ENCODE data around the gene COX6A1. TPM values are rescaled to one million over a fixed set of nuclear protein-coding genes. Genes with fewer than 3 reads are reported as not detected.

The COX6A1 gene
- total RNA-seq (2014; rRNA removed; shearing (Covaris generic)) = 529 and 935 TPM in 2 replicates

DNA sequence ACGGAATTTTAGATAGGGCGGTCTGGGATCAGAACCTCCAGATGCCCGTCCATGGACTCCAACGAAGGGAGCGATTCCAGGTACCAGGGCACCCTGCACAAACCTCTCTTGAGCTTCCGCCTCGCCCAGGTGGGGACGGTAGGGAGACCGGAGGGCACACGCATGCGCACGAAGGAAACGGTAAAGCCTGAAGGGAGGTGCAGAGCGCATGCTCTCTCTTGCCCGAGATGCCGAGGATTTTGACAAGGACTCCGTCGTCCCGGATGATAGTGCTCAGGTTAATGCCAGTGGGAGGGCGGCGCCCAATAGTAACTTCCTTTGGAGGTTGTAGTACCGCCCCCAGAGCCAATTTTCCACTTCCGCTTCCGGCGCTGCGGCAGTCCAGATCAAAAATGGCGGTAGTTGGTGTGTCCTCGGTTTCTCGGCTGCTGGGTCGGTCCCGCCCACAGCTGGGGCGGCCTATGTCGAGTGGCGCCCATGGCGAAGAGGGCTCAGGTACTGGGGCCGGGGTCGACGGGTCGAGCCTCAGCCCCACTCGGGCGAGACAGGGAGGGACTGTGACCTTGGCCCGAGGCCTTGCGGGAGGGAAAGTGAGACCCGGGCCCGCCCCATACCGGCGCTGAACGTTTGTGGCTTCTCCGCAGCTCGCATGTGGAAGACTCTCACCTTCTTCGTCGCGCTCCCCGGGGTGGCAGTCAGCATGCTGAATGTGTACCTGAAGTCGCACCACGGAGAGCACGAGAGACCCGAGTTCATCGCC, at the start of gene COX6A1:
COX6A1 (plus strand) TSS at position 379 of the 760 bp plus-strand sequence; CDS start at position 393, 14 bp downstream.
- H3K9me3 ChIP-seq (replicated peaks) = no peaks in the 10 kb centered on the region
- no peaks in the 10 kb centered on the region for H3K27me3 ChIP-seq (replicated peaks)
- H3K4me1 ChIP-seq (replicated peaks) = peaks cover 5% of the 10 kb centered on the region
- H3K4me3 ChIP-seq = peak within 1 kb of the TSS; percentile 84
- DNase-seq (ENCODE audit: low read depth in 1 of 2, low spot score in 2 of 2) = peak; percentile 83 to 97
- H3K27ac ChIP-seq = no peak within 1 kb of the TSS
- H3K36me3 ChIP-seq = peaks cover 34% of the 10 kb centered on the region

- Histone ChIP-seq H3K36me3 (no peaks in the 10 kb centered on the region), H3K27me3 (replicated peaks) (peaks cover 6% of the 10 kb centered on the region; the same call in 1 of the 2 replicates), H3K4me3 (no peak overlapping the region), H3K9me3 (replicated peaks) (no peaks in the 10 kb centered on the region), H3K27ac (no peak overlapping the region), H3K4me1 (replicated peaks) (no peaks in the 10 kb centered on the region)
- DNase-seq (ENCODE audit: low read depth in 1 of 2, low spot score in 2 of 2) = no peak
Observed at GRCh38 chr12:120388691-120389481, 49.0 kb upstream of the COX6A1 start.

- Histone ChIP-seq H3K4me3 (no peak overlapping the region), H3K27me3 (replicated peaks) (peaks cover 6% of the 10 kb centered on the region), H3K27ac (no peak overlapping the region), H3K4me1 (replicated peaks) (no peaks in the 10 kb centered on the region), H3K36me3 (no peaks in the 10 kb centered on the region), H3K9me3 (replicated peaks) (no peaks in the 10 kb centered on the region)
- DNase-seq (ENCODE audit: low read depth in 1 of 2, low spot score in 2 of 2) = no peak
Observed at GRCh38 chr12:120390540-120391120, 47.3 kb upstream of the COX6A1 start.

GRCh38 chr12:120394483-120395367, 43.2 kb upstream of the COX6A1 start:
- Histone ChIP-seq H3K27me3 (replicated peaks) (peaks cover 17% of the 10 kb centered on the region), H3K36me3 (no peaks in the 10 kb centered on the region), H3K9me3 (replicated peaks) (no peaks in the 10 kb centered on the region), H3K4me3 (no peak overlapping the region), H3K27ac (no peak overlapping the region), H3K4me1 (replicated peaks) (no peaks in the 10 kb centered on the region)
- no peak for DNase-seq (ENCODE audit: low read depth in 1 of 2, low spot score in 2 of 2)

DNA sequence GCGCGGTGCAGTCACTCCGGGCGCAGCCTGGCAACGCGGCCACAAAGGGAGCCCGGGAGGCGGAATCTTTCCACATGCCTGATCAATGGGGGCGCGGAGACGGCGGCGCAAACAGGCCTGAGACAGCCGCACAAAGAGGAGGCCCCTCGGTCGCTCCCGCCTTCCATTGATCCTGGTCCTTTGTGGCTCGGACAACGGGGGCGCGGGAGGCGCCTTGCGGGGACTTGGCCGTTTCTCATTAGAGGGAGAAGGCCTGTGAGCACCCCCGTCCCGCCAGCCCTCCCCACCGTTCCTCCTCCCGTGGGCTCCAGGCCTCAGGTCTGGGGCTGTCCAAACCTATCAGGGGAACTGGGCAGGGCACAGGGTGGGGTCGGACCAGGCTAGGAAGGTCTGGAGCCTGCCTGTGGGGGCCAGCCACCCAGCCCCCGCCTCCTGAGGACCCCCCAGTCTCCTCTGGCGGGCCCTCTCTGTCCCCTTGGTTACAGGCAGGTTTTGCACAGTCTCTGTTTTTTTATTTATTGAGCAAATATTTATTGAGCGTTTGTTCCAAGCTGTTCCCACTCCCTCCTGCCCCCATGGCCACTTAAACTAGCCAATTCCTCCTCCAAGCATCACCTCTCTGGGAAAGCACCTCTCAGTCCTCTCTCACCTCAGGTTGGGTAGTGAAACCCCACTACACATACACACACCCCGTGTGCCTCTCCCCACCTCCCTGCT, 39.9 kb upstream of the COX6A1 start:
- no peak for DNase-seq (ENCODE audit: low read depth in 1 of 2, low spot score in 2 of 2)
- H3K36me3 ChIP-seq = no peaks in the 10 kb centered on the region
- no peaks in the 10 kb centered on the region for H3K4me1 ChIP-seq (replicated peaks)
- no peaks in the 10 kb centered on the region for H3K9me3 ChIP-seq (replicated peaks)
- H3K27ac ChIP-seq = no peak overlapping the region
- H3K4me3 ChIP-seq = no peak overlapping the region
- H3K27me3 ChIP-seq (replicated peaks) = peaks cover 14% of the 10 kb centered on the region

DNA sequence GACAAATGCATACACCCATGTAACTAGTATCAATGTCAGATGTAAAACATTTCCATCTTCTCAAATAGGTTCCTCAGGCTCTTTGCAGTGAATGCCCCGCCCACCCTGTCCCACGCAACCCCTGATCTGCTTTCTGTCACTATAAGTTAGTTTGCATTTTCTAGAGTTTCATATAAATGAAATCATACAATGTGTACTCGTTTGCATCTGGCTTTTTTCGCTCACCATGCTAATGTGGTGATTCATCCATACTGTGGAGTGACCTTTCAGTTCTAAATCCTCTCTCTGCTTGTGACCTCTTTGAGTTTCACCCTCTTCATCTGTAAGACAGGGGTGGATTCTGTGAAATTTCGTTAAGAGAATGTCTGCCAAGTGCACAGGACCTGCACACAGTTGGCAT, 38.4 kb upstream of the COX6A1 start:
- H3K36me3 ChIP-seq = no peaks in the 10 kb centered on the region
- no peaks in the 10 kb centered on the region for H3K4me1 ChIP-seq (replicated peaks)
- no peak for DNase-seq (ENCODE audit: low read depth in 1 of 2, low spot score in 2 of 2)
- no peak overlapping the region for H3K4me3 ChIP-seq
- H3K27ac ChIP-seq = no peak overlapping the region
- no peaks in the 10 kb centered on the region for H3K9me3 ChIP-seq (replicated peaks)
- H3K27me3 ChIP-seq (replicated peaks) = peaks cover 14% of the 10 kb centered on the region

DNA sequence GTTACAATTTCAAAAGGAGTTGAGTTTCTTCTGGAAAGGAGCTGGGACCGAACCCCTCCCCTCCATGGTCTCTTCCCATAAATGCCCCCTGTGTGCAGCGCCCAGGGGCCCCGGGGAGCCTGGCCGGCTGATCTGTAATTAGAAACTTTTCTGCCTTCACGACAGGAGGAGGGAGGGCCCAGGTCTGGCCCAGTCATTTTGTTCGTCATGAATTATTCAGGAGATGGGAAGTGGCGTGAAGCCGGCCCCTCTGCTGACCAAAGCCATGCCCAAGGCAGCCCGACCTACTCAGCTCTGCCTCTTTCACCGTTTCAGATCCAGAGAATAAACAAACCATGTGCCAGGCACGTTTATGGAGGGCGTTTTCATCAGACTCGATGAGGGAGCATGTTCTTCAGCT, 35.7 kb upstream of the COX6A1 start:
- Histone ChIP-seq H3K4me3 (no peak overlapping the region), H3K27me3 (replicated peaks) (peaks cover under 1% of the 10 kb centered on the region; the same call in 1 of the 2 replicates), H3K9me3 (replicated peaks) (no peaks in the 10 kb centered on the region), H3K27ac (no peak overlapping the region), H3K36me3 (no peaks in the 10 kb centered on the region), H3K4me1 (replicated peaks) (no peaks in the 10 kb centered on the region)
- DNase-seq (ENCODE audit: low read depth in 1 of 2, low spot score in 2 of 2) = no peak

- Histone ChIP-seq H3K27ac (no peak overlapping the region), H3K4me3 (no peak overlapping the region), H3K36me3 (no peaks in the 10 kb centered on the region), H3K27me3 (replicated peaks) (no peaks in the 10 kb centered on the region; the same call in 1 of the 2 replicates), H3K9me3 (replicated peaks) (no peaks in the 10 kb centered on the region), H3K4me1 (replicated peaks) (no peaks in the 10 kb centered on the region)
- no peak for DNase-seq (ENCODE audit: low read depth in 1 of 2, low spot score in 2 of 2)
Observed at GRCh38 chr12:120403869-120404268, 34.0 kb upstream of the COX6A1 start.

DNA sequence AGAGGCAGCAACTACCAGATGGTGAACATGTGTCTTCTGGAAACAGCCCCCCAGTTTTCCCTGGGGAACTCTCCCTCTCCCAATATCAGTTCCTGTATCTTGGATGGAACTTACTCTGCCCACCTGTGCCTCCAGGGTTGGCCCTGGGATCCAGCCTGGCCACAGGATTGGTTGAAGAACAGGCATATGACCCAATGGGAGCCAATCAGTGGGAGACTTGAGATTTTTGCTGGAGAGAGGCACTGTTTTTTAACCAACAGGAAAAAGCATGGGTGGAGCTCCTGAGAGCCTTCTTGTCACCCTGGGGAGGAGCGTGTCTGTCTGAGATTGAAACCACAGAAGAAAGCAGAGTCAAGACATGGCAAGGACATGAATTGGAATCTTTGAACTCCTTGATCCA, 33.6 kb upstream of the COX6A1 start:
- Histone ChIP-seq H3K4me3 (no peak overlapping the region), H3K27me3 (replicated peaks) (no peaks in the 10 kb centered on the region; the same call in 1 of the 2 replicates), H3K27ac (no peak overlapping the region), H3K36me3 (no peaks in the 10 kb centered on the region), H3K9me3 (replicated peaks) (no peaks in the 10 kb centered on the region), H3K4me1 (replicated peaks) (no peaks in the 10 kb centered on the region)
- no peak for DNase-seq (ENCODE audit: low read depth in 1 of 2, low spot score in 2 of 2)

- Histone ChIP-seq H3K27ac (no peak overlapping the region), H3K9me3 (replicated peaks) (no peaks in the 10 kb centered on the region), H3K27me3 (replicated peaks) (no peaks in the 10 kb centered on the region; the same call in 1 of the 2 replicates), H3K4me1 (replicated peaks) (no peaks in the 10 kb centered on the region), H3K4me3 (no peak overlapping the region), H3K36me3 (no peaks in the 10 kb centered on the region)
- no peak for DNase-seq (ENCODE audit: low read depth in 1 of 2, low spot score in 2 of 2)
Observed at GRCh38 chr12:120406069-120406468, 31.8 kb upstream of the COX6A1 start.

DNA sequence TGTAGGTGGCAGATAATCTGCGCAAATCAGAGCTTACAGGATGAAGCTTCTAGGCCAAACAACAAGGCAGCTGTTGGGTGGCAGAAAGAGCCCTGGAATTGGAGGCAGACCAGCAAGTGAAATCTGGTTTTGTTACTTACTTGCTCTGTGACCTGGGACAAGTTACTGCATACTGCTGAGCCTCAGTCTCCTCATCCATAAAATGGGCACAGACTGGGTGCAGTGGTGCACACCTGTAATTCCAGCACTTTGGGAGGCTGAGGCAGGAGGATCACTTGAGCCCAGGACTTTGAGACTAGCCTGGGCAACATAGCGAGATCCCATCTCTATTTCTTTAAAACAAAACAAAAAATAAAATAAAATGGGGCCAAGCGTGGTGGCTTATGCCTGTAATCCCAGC, 31.4 kb upstream of the COX6A1 start:
- Histone ChIP-seq H3K9me3 (replicated peaks) (no peaks in the 10 kb centered on the region), H3K36me3 (no peaks in the 10 kb centered on the region), H3K27ac (no peak overlapping the region), H3K4me3 (no peak overlapping the region), H3K4me1 (replicated peaks) (no peaks in the 10 kb centered on the region), H3K27me3 (replicated peaks) (no peaks in the 10 kb centered on the region; the same call in 1 of the 2 replicates)
- DNase-seq (ENCODE audit: low read depth in 1 of 2, low spot score in 2 of 2) = no peak

DNA sequence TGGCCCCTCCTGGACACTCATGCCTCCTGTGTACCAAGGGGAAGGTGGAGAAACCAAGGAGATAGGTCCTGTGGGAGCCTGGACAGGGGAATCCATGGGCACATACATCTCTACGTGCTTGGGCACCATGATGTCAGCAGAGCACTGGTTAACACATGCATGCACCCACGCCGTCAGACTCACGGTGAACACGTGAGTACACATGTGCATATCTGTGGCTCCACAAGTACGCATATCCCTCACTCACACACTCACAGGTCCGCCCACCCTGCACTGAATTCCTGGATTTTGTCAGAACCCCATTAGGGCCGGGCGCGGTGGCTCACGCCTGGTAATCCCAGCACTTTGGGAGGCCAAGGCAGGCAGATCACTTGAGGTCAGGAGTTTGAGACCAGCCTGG, 29.1 kb upstream of the COX6A1 start:
- DNase-seq (ENCODE audit: low read depth in 1 of 2, low spot score in 2 of 2) = no peak
- H3K4me1 ChIP-seq (replicated peaks) = no peaks in the 10 kb centered on the region
- no peaks in the 10 kb centered on the region for H3K36me3 ChIP-seq

DNA sequence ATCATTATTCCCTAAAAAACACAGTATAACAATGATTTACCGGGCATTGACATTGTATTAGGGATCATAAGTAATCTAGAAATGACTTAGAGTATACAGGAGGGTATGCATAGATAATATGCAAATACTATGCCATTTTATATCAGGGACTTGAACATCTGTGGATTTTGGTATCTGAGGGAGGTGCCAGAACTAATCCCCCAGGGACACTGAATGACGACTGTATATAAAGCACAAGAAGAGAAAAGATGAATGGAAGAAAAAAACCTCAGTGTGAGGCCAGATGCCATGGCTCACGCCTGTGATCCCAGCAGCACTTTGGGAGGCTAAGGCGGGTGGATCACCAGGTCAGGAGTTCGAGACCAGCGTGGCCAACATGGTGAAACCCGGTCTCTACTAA, 25.5 kb upstream of the COX6A1 start:
- Histone ChIP-seq H3K27ac (no peak overlapping the region), H3K9me3 (replicated peaks) (no peaks in the 10 kb centered on the region), H3K4me1 (replicated peaks) (no peaks in the 10 kb centered on the region), H3K36me3 (no peaks in the 10 kb centered on the region), H3K4me3 (no peak overlapping the region), H3K27me3 (replicated peaks) (no peaks in the 10 kb centered on the region)
- no peak for DNase-seq (ENCODE audit: low read depth in 1 of 2, low spot score in 2 of 2)

More for the DNA sequence above, 29.1 kb upstream of the COX6A1 start:
- no peaks in the 10 kb centered on the region for H3K9me3 ChIP-seq (replicated peaks)
- H3K27ac ChIP-seq = no peak overlapping the region
- no peak overlapping the region for H3K4me3 ChIP-seq
- H3K27me3 ChIP-seq (replicated peaks) = no peaks in the 10 kb centered on the region; the same call in 1 of the 2 replicates

All from SJSA1 (cell line).